GM18868 (cell line): ENCODE data around the gene HPSE2.

ENCODE experiments used
- ATAC-seq: cut with Tn5 transposase; IDR thresholded peaks from one replicate; pipeline ENCODE4 v1.9.1; 2021; ENCODE audit warnings: mild to moderate bottlenecking, moderate library complexity; ENCODE audit not compliant: unreplicated experiment

HPSE2 gene

GRCh38 chr10:98696516-98696915 lies 539.1 kb downstream of the HPSE2 start:
- ATAC-seq, result no peak

DNA sequence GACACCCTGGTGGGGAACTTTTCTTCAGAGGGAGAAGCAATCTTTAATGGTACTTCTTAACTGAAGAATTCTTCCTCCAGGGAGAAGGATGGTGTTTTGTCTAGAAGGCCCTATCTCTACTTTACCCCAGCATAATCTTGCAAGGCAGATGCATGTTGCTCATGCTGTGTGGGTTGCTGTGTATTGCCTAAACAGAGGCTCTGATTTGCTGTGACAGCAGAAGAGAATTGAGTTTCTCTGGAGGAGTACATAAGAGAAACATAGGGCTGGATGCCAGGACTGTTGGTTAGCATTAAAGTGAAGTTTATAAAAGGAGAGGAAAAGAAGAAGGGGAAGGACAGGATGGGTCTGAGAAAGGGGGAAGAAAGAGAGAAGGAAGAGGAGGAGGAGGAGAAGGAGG lies 540.8 kb downstream of the HPSE2 start:
- no peak for ATAC-seq

GRCh38 chr10:98694014-98694413 lies 541.6 kb downstream of the HPSE2 start:
- no peak for ATAC-seq

GRCh38 chr10:98687685-98688084 lies 548.0 kb downstream of the HPSE2 start:
- ATAC-seq, result no peak

GRCh38 chr10:98684019-98684899 lies 551.4 kb downstream of the HPSE2 start:
- ATAC-seq, result no peak

DNA sequence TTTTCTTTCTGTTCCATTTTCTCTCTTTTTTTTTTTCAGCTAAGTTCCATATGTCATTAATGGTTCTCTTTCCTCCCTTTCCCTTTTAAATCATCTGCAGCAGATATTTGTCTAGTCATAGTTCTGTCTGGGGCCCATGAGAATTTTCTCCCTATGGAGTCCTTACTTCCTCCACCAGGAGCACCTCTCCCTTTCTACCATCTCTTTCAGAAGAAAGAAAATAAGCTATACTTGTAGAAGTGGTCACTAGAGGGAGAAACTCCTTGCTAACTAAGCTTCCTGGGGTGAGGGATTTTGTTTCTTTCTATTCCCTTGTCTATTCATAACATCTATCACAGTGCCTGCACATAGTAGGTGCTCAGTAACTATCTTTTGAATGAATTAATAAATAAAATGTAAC lies 558.8 kb downstream of the HPSE2 start:
- no peak for ATAC-seq

DNA sequence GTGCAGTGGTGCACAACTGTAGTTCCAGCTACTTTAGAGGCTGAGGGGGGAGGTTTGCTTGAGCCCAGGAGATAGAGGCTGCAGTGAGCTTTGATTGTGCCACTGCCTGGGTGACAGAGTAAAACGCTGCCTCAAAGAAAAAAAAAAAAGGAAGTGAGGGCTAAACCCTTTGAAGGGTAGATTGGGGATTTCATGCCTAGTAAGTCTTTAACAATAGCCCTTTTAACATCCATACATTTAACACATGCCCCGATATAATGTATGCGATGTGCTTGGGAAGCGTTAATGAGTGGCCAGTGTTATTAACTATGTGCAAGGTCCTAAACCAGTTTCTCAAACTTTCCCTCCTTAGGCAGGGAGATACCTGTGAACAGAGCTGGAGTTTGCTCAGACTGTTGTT lies 559.8 kb downstream of the HPSE2 start:
- no peak for ATAC-seq

- no peak for ATAC-seq
These were observed 562.4 kb downstream of the HPSE2 start for GRCh38 chr10:98673171-98673782.

DNA sequence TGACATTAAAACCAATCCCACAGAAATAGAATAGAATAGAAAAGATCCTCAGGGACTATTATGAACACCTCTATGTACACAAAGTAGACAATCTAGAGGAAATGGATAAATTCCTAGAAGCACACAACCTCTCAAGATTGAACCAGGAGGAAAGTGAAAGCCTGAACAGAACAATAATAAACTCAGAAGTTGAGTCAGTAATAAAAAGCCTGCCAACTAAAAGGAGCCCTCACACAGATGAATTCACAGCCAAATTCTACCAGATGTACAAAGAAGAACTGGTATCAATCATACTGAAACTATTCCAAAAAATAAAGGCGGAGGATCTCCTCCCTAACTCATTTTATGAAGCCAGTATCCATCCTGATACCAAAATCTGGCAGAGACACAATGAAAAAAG lies 568.6 kb downstream of the HPSE2 start:
- no peak for ATAC-seq

DNA sequence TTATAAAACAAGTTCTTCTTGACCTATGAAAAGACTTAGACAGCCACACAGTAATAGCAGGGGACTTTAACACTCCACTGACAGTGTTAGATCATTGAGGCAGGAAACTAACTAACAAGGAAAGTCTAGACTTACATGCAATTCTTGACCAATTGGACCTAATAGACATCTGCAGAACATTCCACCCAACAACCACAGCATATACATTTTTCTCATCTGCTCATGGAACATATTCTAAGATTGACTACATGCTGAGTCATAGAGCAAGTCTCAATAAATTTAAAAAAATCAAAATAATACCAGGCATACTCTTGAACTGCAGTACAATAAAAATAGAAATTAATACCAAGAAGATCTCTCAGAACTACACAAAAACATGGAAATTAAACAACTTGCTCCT lies 569.4 kb downstream of the HPSE2 start:
- ATAC-seq, result no peak

DNA sequence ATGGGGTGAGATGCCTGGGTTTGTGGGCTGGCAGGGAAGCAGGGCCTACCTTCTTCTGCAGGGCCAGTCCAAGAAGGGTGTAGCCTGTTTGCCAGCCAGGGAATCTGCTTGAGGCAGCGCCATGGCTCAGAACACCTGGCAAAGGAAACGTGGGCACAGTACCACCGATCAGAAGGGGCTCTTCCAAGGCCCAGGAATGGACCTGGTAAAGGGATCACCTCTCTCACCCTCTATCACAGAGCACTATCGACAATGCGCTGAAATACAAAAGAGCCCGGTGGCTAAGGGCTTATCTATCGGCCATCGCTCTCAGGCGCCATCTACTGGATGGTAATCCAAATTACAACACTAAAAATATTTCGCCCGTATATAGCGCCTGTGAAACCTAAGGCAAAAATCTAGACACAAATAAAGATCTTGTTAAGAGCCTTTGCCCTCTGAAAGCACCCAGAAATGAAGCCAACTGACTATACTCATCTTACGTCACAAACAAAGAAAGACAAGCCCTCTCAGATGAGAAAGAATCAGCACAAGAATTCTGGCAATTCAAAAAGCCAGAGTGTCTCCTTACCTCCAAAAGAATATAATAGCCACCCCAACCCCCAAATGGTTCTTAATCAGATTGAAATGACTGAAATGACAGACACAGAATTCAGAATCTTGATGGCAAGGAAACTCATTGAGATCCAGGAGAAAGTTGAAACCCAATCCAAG lies 571.2 kb downstream of the HPSE2 start:
- no peak for ATAC-seq

DNA sequence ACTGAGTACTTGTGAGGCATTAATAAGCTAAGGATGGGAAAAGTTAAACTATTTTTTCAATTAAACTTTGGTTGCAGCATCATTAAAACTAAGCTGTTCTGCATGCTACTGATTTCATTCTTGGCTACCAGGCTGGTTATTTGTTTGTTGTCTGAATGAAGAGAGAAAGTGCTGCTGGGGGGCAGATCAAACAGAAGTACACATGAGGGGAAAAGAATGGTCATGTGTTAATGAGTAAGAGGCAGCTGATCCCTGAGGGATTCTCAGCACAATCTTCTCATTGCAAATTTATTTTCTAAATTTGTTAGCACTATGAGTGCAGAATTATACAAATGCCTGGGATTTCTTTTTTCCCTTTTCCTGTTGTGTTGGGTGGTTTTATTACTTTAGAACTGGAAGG lies 575.7 kb downstream of the HPSE2 start:
- ATAC-seq, result no peak

DNA sequence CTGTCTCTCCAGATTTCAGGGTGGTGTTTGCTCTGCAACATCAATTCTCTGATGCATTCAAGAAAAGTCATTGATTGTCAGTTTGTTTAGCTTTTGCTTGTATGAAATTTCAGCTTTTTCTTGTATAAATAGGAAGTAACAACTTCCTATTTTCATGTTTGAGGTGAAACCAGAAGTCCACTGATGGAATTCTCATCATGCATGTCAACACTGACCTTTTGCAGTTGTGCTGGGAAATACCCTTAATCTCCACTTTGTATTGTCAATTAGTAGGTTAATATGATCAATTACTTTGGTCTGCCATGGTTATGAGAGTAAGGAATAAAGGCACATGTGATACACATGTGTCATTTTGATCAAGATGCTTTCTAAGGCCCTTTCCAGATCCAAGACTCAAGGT lies 580.2 kb downstream of the HPSE2 start:
- ATAC-seq, result no peak

DNA sequence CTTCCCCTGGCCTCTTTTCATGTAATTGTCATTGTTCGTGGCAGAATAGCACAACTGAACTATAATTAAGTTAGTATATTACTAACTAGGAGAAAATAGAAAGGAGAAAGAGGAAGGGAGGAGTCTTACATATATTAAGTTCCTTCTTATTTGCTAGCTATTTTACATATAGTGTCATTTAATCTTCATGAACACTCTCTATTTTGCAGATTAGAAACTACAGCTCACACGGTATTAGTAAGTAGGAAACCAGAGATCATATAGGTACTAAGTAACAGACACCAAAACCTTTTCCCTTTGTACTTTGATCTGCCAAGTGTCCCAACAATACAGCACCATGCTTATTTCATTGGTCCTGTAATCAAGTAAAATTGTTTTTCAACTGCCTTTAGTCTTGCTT lies 586.5 kb downstream of the HPSE2 start:
- ATAC-seq, result no peak

DNA sequence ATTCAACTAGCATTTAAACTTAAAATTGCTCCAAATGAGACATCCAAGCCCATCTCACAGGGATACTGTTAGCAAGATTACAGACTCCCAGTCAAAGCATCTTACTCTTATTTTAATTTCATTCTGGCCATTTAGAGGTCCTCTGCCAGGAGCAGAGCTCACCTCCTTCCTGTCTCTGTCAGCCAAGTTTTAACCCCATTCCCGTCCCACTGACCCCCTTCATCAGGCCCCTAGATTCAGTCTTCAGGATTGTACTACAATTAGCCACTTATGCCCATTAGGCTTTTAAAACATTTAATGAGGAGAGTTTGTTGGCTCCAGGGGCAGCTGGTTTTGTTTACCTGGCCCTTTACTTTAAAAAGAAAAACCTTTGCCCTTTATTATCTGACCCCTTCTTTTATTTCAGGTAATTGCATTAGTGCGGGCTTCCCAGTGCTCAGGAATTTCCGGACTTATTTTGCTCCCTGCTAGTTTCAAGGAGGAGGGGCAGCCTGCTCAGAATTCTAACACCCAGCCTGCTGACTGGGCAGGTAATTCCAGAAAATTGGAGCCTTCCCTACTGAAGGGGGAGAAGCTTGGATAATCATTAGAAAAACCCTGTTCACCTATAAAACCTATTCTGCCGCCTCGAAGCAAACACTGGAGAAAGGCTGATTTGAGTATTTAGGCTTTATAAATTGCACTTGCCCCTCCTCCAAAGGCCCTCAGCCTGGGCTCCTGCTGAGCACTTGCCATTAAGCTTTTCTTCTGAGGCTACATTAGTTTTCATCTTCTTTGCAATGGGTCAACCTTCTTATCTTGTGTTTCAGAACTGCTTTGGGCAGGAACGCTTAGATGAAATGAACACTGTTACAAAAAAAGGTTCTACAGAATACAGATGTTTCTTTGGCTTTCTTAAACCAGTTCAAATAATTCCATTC lies 588.4 kb downstream of the HPSE2 start:
- no peak for ATAC-seq

DNA sequence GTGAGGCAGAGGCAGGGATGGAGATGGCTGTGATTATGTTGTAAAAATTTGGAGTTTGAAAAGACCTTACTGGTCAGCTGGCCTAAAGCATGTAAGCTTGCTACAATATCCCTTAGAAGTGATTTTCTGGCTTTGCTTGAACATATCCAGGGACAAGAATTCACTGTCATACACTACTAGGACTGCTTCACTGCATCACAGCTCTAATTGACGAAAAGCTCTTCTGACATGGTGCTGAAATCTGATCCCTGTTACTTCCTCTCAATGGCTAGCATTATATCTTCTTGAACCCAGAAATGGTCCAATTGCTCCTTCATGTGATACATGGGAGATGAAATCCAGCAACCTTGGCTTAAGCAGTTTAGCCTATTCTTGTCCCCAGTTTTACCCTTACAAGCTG lies 591.2 kb downstream of the HPSE2 start:
- ATAC-seq, result no peak

- ATAC-seq, result no peak
These were observed 593.4 kb downstream of the HPSE2 start for GRCh38 chr10:98642281-98642680.

- ATAC-seq, result no peak
These were observed 596.7 kb downstream of the HPSE2 start for GRCh38 chr10:98638920-98639319.

GRCh38 chr10:98636921-98637329 lies 598.7 kb downstream of the HPSE2 start:
- no peak for ATAC-seq

GRCh38 chr10:98632456-98633150 lies 603.0 kb downstream of the HPSE2 start:
- ATAC-seq, result no peak
